ELF-1 (cell line): ENCODE results near the gene DYNLT1.
"Not testable (repeated sequence)": the region's sequence is repeated elsewhere in the genome, so short reads cannot be mapped to it uniquely, and the experiment has no call there.

Experiments used
- DNase-seq: peaks from one replicate; pipeline ENCODE4 v3.0.0-alpha.2; 2016; ENCODE audit warnings: low read depth, low spot score

Gene DYNLT1

DNA sequence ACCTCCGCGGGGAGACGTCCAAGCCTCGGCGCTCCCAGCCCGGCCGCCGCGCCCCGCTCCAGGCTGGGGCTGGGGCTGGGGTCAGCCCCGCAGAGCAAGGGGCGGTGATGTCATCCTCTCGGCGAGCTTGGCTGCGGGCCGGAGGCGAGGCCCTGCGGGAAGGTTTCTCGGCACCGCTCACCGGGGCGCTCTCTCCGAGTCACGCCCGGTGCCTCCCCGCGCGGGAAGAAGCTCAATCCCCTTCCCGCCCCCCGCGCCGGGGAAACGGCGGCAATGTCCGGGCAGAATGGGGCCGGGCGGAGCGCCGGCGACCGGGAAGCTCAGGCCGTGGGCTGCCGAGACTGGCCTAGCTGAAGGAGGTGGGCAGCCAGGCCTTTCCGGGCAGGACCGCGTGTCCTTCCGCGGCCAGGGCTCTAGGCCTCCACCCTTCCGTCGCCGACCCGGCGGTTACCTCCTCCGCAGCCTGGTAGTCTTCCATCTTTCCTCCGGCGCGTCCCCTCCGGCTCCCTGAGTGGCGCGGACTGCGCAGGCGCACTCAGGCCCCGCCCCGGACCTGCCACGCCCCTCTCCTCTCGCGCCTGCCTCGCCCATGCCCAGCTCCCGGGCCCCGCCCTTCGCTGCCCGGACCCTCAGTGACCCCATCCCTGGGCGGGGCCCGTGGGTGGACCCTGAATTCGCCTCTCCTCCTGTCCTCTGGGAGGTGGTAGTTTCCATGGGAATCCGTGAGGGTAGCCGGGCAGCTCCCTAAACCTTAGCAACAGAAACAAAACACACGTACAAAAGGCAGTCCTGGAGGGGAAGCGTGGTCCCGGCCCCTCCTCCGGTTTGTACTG, at the start of gene DYNLT1:
Gene DYNLT1 (minus strand): TSS at position 513 of the 833 bp plus-strand sequence. CDS start 35 bp downstream, at position 478.
- peak; percentile 97 for DNase-seq

DNA sequence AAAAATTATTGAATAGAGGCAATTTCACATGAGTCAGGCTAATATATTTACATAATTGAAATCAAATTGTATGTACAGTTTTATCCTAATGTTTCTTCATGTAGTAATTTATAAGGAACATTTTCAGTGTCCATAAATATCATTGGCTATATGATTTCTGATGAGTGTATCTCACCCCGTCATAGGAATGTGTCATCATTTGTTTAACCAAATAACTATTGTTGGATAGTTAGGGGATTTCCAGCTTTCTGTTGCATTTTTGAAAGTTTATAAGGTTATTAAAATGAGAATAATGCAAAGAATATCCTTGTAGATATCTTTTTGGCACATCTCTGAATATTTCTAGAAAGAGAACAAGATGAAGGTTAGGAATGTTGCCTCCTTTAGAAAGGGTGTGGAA, 44.3 kb upstream of the DYNLT1 start:
- DNase-seq: no peak

DNA sequence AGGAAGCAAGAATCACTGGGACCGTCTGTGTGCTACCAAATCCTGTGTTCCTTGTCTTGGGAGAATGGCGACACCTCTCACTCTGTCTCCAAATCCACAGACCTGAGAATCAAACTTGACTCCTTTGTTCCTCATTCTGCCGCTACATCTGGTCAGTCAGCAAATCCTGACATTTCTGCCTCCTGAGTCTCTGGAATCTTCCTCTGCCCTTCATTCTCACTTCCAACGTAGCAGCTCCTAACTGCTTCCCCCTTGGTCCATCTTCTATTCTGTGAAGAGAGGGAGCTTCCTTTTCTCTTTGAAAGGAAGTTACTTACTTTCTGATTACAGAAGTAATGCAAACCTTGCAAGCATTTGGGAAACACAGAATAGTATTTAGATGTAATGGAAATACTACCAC, 43.0 kb upstream of the DYNLT1 start:
- no peak for DNase-seq

DNA sequence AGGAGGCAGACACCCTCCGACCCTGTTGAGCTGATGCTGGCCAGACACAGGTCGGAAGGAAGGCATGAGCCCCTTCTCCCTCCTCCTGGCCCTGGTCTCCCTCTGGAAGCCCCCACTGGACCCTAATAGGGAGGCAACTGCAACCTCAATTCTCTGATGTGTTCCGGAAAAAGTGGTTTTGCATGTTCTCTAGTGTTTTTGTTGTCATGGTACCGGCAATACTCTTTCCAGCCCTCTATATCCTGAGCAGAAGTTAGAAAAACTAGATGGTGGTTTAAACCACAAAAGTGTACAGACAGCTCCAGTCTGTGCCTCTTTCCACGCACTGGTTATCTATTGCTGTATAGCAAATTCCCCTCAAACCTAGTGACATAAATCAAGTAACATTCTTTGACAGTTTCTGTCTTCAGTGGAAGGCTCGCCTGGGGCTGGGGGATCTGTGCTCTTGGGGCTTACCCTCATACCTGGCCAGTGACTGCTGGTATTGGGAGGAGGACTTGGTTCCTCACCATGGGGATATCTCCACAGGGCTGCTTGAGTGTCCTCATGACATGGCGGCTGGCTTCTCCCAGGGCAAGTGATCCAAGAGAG, 42.3 kb upstream of the DYNLT1 start:
- no peak for DNase-seq

DNA sequence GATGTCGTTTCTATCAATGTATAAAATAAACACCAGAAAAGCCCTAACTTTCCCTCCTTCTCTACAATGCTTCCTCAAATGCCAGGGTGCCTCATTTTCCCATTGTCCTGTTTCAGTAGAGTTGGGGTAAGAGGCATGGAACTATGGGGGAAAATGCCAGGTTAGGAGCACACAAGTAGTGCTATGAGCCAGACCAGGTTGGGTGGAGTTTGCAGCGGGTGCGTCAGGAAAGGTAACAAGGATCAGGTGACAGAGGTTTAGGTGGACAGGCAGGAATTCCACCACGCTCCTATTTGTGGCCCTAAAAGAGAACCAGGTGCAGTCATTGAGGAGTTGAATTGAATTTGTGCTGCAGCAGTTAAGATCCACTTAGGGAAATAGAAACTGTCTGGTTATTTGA, 41.8 kb upstream of the DYNLT1 start:
- no peak for DNase-seq

DNA sequence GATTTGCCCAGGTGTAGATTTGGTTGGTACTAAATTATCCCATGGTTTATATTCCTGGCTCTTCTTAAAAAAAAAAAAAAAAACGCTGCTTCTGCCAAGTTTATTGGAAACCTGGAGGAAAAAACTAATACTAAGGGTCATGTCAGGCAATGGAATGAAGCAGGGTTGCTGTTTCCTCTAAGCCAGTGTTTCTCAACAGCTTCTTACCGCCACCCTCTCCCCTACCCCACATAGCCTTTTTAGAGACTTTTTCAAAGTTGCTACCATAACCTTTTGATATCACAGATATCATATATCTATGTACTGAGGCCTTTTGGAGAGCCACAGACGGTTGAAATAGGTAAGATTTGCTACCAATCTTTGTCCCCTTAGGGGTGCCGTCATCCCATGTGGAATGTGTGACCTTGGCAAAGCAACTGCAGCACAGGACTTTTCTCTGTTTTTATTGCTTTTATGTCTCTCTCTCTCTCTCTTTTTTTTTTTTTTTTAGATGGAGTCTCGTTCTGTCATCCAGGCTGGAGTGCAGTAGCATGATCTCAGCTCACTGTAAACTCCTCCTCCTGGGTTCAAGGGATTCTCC, 40.3 kb upstream of the DYNLT1 start:
- no peak for DNase-seq

DNA sequence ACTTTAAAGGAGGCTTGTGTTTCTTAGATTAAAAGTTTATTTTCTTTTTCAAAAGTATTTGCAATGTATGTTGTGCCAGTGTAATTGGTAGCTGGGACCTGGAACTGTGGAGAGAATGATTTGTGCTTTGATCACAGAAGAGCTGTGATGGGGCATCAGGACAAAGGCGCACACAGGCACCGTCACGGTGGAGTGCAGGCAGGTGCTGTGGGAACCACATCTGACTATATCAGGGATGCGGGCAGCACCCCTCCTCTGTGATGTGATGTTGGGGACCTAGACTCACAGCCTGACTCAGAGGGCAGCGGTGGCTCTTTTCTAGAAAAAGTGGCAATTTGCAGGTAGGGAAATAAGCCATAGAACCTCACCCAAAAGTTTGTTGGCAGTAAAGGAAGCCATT, 39.8 kb upstream of the DYNLT1 start:
- no peak for DNase-seq

DNA sequence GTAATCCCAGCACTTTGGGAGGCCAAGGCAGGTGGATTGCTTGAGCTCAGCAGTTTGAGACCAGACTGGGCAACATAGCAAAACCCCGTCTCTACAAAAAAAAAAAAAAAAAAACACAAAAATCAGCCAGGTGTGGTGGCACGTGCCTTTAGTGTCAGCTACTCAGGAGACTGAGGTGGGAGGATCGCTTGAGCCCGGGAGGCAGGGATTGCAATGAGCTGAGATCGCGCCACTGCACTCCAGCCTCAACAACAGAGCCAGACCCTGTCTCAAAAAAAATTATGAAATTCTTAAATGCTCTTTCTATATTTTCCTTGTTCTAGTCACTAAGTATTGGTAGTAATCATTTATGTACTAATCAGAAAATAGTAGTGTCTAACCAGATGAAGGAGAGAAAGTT, 35.9 kb upstream of the DYNLT1 start:
- no peak for DNase-seq

DNA sequence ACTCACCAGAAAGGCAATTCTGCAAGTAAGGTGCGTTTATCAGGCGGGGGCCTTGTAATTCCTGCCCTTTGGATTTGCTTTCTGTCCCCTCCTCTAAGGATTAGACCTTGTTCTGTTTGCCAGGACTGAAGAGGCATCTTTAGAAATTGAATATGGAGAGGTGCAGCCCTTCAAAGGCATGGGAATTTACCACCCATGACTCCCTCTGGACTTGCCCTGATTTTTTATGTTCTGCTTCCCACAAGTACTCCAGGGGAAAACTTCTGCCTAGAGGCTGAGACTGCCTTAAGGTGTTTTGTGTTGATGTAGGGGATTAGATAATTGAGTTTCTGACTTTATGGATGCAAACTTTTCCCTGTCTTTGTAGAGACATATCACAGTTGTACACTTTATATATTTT, 35.5 kb upstream of the DYNLT1 start:
- DNase-seq: no peak

DNA sequence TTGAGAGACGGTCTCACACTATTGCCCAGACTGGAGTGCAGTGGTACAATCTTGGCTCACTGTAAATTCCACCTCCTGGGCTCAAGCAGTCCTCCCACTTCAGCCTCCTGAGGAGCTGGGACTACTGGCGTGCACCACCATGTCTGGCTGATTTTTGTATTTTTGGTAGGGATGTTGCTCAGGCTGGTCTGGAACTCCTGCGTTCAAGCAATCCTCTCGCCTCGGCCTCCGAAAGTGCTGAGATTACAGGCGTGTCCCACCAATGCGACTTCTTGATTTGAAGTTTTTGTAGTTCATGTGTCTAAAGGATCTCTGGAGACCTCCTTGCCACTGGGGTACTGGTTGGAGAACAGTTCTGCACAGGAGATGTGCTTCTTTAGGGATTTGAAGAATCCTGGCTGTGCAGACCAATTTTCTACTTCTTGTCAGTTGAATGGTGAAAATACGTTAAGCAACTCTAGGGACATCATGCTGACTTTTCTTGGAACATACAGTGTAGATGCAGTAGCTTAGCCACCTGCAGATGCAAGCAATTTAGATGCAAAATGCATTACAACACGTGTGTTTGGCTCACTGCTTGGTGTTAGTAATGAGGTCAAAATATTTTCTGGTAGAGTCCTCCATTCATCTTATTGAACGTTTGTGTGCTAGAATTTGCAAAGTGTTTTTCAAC, 33.5 kb upstream of the DYNLT1 start:
- DNase-seq: no peak

DNA sequence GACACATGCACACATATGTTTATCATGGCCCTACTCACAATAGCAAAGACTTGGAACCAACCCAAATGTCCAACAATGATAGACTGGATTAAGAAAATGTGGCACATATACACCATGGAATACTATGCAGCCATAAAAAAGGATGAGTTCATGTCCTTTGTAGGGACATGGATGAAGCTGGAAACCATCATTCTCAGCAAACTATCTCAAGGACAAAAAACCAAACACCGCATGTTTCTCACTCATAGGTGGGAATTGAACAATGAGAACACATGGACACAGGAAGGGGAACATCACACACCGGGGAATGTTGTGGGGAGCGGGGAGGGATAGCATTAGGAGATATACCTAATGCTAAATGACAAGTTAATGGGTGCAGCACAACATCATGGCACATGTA, 32.6 kb upstream of the DYNLT1 start:
- DNase-seq: not testable (repeated sequence)

DNA sequence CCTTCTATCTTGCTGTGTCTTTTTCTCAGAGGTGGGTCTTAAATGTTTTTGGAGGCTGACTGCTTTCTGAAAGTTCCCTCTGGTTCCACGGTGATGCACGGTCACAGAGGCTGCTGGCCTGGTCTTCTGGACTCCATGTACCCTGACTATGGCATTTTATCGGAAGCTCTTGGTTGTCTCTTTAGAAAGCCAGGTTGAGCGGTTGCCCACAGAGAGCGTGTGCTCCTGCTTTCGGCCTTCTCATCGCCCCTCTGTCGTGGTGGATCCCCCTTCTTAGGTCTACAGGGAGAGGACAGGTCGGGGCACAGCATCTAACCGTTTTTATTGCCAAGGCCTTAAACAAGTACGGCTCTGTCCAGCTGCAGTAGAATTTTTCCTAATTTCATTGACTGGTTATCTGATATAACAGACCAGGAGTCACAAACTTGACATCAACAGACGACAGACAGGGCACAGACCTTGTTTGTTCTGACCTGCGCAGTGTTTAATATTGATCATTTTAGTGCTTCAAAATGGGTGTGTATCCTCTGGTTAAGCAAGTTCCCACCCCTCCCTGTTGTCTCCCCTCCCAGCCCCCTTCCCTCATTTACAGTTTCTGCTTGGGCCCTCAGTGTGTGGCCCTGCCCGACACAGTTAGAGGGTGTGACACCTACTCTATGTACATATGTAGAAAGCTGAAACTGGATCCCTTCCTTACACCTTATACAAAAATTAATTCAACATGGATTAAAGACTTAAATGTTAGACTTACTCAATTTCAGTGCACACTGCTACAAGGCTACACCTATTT, 30.0 kb upstream of the DYNLT1 start:
- no peak for DNase-seq

DNA sequence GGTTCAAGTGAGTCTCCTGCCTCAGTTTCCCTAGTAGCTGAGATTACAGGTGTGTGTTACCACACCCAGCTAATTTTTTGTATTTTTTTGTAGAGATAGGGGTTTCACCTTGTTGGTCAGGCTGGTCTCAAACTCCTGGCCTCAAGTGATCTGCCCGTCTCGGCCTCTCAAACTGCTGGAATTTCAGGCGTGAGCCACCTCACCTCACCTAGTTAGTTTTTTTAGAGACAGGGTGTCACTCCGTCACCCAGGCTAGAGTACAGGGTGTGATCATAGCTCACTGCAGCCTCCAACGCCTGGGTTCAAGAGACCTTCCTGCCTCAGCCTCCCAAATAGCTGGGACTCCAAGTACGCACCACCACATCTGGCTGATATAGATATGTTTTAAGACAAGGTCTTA, 28.2 kb upstream of the DYNLT1 start:
- DNase-seq: no peak

DNA sequence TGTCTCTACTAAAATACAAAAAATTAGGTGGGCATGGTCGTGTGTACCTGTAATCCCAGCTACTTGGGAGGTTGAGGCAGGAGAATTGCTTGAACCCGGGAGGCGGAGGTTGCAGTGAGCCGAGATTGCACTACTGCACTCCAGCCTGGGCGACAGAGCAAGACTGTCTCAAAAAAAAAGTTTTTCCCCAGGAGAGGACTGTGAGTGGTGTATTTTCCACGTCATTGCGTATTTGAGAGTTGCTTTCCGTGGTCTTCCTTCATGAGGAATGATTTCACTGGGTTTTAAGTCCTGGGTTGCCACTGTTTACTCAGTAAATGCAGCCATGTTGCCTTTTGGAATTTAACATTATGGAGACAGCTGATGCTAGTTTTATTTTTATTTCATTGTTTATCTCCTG, 27.6 kb upstream of the DYNLT1 start:
- DNase-seq: not testable (repeated sequence)

DNA sequence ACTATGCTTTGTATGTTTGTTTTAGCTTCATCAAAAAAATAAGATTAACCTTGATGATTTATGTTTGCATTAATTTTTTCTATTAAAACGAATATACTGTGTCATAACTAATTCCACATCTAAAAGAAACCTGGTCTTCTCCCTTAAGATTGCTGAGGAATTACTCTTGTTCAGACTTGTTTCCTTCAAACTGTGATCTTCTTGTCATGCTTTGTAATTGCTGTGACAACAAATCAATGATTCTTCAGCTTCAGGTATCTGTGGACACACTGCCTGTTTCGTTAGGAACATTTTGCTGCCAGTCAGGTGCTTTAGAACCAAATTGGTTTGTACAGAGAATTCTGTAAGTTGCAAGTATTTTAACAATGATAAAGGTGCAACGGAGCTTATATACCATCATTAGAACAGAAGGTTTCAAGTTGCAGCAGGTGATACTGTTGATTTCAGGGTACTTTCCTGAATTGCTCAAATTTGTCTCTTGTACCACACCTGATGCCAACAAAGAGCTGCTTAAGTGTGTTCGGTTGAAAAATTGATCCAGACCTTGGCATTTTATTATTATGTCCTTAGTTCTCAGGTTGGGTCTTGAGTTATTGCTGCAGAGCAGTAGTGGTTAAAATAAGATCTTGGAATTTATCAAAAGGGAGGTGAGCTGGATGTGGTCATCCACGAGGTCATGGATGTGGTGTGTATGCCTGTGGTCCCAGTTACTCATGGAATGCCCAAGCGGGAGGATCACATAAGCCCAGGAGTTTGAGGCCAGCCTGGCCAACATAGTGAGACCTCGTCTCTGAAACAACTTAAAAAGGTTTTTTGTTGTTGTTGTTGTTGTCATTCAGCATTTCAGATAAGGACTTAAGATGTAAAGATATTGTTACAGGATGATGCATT, 24.8 kb upstream of the DYNLT1 start:
- no peak for DNase-seq

DNA sequence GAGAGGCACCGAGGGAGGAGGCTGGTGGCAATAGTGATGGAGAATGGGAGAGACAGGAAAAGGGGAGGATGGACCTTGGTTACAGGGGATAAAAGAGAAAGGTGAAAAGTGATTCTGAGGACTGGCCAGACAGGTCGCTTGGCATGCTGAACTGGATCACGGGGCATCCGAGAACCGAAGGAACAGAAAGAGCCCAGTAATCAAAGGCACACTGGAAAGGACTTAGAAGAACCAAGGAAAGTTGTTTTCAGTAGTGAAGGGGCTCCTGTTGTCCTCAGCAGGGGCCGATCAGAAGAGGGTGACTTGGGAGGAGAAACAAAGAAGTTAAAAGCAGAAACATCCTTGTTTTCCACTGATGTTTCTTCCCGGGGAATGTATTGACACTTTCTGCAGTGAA, 24.2 kb upstream of the DYNLT1 start:
- no peak for DNase-seq

DNA sequence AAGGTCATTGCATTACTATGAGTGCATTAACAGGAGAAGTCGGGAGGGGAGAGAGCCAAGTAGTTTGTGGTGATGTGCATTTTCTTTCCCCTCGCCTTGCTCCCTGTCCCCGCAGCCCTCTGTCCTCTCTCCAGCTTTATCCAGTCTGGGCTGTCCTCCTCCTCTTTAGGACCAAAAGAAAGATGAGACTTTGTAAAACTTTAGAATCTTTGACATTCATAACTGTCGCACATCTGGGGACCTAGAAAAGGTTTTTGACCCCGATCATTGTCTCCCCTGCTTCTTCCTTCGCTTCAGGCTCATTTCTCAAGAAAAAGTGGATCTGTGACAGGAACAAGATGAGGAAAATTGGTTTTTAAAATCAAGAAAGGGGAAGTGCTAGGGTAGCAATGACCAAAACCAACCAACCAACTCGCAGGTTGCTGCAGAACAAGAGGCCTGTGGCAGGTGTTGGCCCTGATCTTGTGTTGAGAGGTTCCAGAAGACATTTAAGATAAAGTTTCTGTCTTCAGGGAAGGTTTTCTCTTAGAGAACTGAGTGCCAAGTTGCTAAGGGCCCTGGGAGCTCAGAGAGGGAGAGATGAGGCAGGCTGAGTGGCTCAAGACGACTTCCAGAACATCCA, 22.9 kb upstream of the DYNLT1 start:
- DNase-seq: no peak

DNA sequence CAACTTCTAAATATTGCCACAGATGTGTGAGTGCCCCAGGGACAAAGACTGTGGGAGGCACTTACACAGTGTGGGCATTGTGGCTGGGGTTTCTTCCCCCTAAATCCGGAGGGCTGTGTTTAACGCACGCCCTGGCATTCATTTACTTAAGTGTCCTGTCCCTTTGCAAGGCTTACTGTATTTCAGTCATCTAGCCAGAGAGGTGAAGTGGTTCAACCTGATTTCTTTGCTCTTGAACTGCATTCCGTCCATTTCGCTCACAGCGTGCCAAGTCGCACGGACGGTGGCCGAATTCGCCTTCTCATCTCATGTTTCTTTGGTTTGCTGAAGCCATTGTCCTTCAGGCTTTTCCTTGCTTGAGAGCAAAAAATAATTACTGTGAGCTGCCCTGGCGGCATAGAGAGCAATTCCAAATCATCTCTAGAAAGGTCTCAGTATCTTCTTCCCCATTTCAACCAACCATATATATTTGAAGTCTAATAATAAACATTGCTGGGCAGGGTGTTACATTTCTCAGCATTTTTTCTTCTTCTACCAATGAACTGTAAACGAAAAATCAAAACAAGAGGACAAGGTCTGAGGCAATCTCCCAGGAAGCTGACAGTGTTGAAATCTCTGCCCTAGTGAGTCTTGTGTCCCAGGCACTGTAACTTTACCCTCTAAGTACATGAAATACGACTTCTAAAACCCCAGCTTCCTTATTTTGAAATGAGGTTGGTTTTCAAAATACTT, 22.3 kb upstream of the DYNLT1 start:
- DNase-seq: peak; percentile 56

DNA sequence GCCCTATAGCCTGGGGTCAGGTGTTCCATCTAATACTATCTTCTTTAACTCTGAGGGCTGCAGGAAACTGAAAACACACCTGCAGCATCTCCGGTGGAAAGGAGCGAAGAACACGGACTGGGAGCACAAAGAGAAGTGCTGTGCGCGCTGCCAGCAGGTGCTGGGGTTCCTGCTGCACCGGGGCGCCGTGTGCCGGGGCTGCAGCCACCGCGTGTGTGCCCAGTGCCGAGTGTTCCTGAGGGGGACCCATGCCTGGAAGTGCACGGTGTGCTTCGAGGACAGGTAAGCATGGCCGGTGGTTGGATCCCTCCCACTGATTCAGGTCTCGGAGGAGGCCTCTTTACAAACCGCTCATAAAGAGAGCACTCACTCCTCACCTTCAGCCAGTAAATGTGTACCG, 20.8 kb upstream of the DYNLT1 start:
- DNase-seq: no peak
